ENCODE results near the gene ITGA1. TPM values are rescaled to one million over a fixed set of nuclear protein-coding genes. Genes with fewer than 3 reads are reported as not detected.

The ITGA1 gene
- polyA plus RNA-seq, 1 donor (not counting 4 experiments of a cell fraction or from before 2014, with no cell fraction given) = 1.4 TPM

- Histone ChIP-seq H2AFZ (ENCODE audit: control insufficient read depth, low read length) (no peak overlapping the region), H4K20me1 (ENCODE audit: control insufficient read depth, extremely low read depth, insufficient read depth, low read length) (peaks cover 10% of the 10 kb centered on the region), H3K9me3 (ENCODE audit: control insufficient read depth, low read depth, low read length) (no peaks in the 10 kb centered on the region), H3K4me2 (ENCODE audit: control insufficient read depth, extremely low read depth, insufficient read depth, low read depth, low read length) (peak overlapping the region; percentile 74), H3K27me3 (ENCODE audit: control insufficient read depth, extremely low read depth, insufficient read depth, low read length) (no peaks in the 10 kb centered on the region), H3K36me3 (ENCODE audit: control insufficient read depth in 2 of 2, extremely low read depth in 1 of 2, insufficient read depth in 2 of 2, low read length in 2 of 2) (peaks cover 14 to 57% of the 10 kb centered on the region in 2 experiments), H3K9ac (ENCODE audit: control insufficient read depth, extremely low read depth, insufficient read depth, low read length) (no peak overlapping the region), H3K4me3 (ENCODE audit: control insufficient read depth in 2 of 3, extremely low read depth in 1 of 3, insufficient read depth in 2 of 3, low read depth in 1 of 3, low read length in 3 of 3) (peak overlapping the region in 2 of 3 experiments; percentile 3 to 24), H3K9me1 (ENCODE audit: control insufficient read depth, extremely low read depth, insufficient read depth, low read length) (peaks cover 3% of the 10 kb centered on the region), H3K79me2 (ENCODE audit: control insufficient read depth, insufficient read depth, low read length) (peaks cover 99% of the 10 kb centered on the region), H3K27ac (ENCODE audit: control insufficient read depth, insufficient read depth, low read length) (no peak overlapping the region), H3K4me1 (ENCODE audit: control insufficient read depth, extremely low read depth, insufficient read depth, low read length) (peaks cover 67% of the 10 kb centered on the region)
- TF ChIP-seq CTCF (optimal IDR thresholded peaks at IDR 0.05 in 1 of 3, IDR thresholded peaks at IDR 0.05 in 1 of 3, conservative IDR thresholded peaks at IDR 0.05 in 1 of 3; ENCODE audit: extremely low read depth in 1 of 3, insufficient read depth in 2 of 3, low read length in 3 of 3) = no peak
- no peak for TF ChIP-seq EZH2 (IDR thresholded peaks at IDR 0.05; ENCODE audit: low read length)
- DNase-seq (ENCODE audit: low read depth, low spot score) = no peak
- dilution Hi-C loops (cut with MboI; ENCODE audit: extremely low pct_ligation_motif_present, low sequenced_read_pairs) = no loop called here
- FAIRE-seq = no peak
Measured at GRCh38 chr5:52995095-52995494, 207.4 kb downstream of the ITGA1 start.

GRCh38 chr5:52995914-52996313, 208.2 kb downstream of the ITGA1 start:
- Histone ChIP-seq H3K4me3 (ENCODE audit: control insufficient read depth in 2 of 3, extremely low read depth in 1 of 3, insufficient read depth in 2 of 3, low read depth in 1 of 3, low read length in 3 of 3) (peak overlapping the region in 1 of 3 experiments; percentile 45), H3K4me2 (ENCODE audit: control insufficient read depth, extremely low read depth, insufficient read depth, low read depth, low read length) (peak overlapping the region; percentile 74), H3K9me3 (ENCODE audit: control insufficient read depth, low read depth, low read length) (no peaks in the 10 kb centered on the region), H3K27me3 (ENCODE audit: control insufficient read depth, extremely low read depth, insufficient read depth, low read length) (no peaks in the 10 kb centered on the region), H3K9me1 (ENCODE audit: control insufficient read depth, extremely low read depth, insufficient read depth, low read length) (peaks cover 3% of the 10 kb centered on the region), H3K36me3 (ENCODE audit: control insufficient read depth in 2 of 2, extremely low read depth in 1 of 2, insufficient read depth in 2 of 2, low read length in 2 of 2) (peaks cover 14 to 57% of the 10 kb centered on the region in 2 experiments), H3K27ac (ENCODE audit: control insufficient read depth, insufficient read depth, low read length) (peak overlapping the region; percentile 61), H3K4me1 (ENCODE audit: control insufficient read depth, extremely low read depth, insufficient read depth, low read length) (peaks cover 67% of the 10 kb centered on the region), H3K9ac (ENCODE audit: control insufficient read depth, extremely low read depth, insufficient read depth, low read length) (no peak overlapping the region), H2AFZ (ENCODE audit: control insufficient read depth, low read length) (no peak overlapping the region), H4K20me1 (ENCODE audit: control insufficient read depth, extremely low read depth, insufficient read depth, low read length) (peaks cover 10% of the 10 kb centered on the region), H3K79me2 (ENCODE audit: control insufficient read depth, insufficient read depth, low read length) (peaks cover 98% of the 10 kb centered on the region)
- FAIRE-seq (no peak), DNase-seq (ENCODE audit: low read depth, low spot score) (no peak)
- TF ChIP-seq EZH2 (IDR thresholded peaks at IDR 0.05; ENCODE audit: low read length) = no peak
- TF ChIP-seq CTCF (optimal IDR thresholded peaks at IDR 0.05 in 1 of 3, IDR thresholded peaks at IDR 0.05 in 1 of 3, conservative IDR thresholded peaks at IDR 0.05 in 1 of 3; ENCODE audit: extremely low read depth in 1 of 3, insufficient read depth in 2 of 3, low read length in 3 of 3) = no peak
- dilution Hi-C loops (cut with MboI; ENCODE audit: extremely low pct_ligation_motif_present, low sequenced_read_pairs) = no loop called here
